Prostate gland (tissue), 2 donors: ENCODE measurements around the gene KCNG2.

Experiments
- POLR2A ChIP-seq: fragments of 450-650 bp; IDR thresholded peaks from one replicate; pipeline ENCODE4 v1.6.1; 2016; ENCODE audit warnings: antibody characterized with exemption, mild to moderate bottlenecking
- TF ChIP-seq, protein P1 (sequence below), 4 experiments: fragments of 200-600 bp in 2 of 4; fragments of 450-650 bp in 2 of 4; sonication (generic) in 2 of 4; IDR thresholded peaks; 1 replicate in 3 of 4; 2 replicates in 1 of 4; pipeline ENCODE4 v1.5.1; 2016 to 2019; ENCODE audit warnings: antibody characterized with exemption in 4 of 4, mild to moderate bottlenecking in 2 of 4, moderate library complexity in 2 of 4

DNA sequence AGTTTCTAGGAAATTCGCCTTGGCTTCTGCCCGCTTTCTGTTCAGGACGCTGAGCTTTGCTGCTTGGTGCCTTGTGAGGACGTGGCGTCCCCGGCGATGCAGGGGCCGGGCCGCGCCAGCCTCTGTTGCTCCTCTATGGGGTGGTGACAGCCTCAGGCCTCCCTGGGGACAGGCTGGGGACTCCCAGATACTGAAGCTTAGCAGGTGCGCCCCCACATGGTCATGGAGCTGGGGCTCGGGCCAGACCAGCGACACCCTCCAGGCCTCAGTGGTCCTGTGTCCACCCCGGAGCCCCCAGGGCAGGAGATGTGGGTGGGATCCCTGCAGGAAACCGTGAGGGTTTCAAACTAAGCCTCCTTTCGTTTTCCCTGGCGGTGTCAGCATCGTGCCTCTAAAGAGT is 29.2 kb downstream of the KCNG2 start:
- TF ChIP-seq, protein P1, sequence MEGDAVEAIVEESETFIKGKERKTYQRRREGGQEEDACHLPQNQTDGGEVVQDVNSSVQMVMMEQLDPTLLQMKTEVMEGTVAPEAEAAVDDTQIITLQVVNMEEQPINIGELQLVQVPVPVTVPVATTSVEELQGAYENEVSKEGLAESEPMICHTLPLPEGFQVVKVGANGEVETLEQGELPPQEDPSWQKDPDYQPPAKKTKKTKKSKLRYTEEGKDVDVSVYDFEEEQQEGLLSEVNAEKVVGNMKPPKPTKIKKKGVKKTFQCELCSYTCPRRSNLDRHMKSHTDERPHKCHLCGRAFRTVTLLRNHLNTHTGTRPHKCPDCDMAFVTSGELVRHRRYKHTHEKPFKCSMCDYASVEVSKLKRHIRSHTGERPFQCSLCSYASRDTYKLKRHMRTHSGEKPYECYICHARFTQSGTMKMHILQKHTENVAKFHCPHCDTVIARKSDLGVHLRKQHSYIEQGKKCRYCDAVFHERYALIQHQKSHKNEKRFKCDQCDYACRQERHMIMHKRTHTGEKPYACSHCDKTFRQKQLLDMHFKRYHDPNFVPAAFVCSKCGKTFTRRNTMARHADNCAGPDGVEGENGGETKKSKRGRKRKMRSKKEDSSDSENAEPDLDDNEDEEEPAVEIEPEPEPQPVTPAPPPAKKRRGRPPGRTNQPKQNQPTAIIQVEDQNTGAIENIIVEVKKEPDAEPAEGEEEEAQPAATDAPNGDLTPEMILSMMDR (IDR thresholded peaks at IDR 0.05) = no peak
- TF ChIP-seq POLR2A = no peak
